Activated CD4-positive, alpha-beta T cell treated with anti-CD3 and anti-CD28 coated beads, Interleukin-2, amount 50 U/mL, for 24 hours (primary cell): Measurements from ENCODE around the gene HSP90AA1.
"Not testable (repeated sequence)": the region's sequence is repeated elsewhere in the genome, so short reads cannot be mapped to it uniquely, and the experiment has no call there.

Experiments used
- DNase-seq, 2 donors: peaks; one replicate each; pipeline ENCODE4 v3.0.0-alpha.2; 2020; ENCODE audit warnings: low read depth in 1 of 2, low spot score in 1 of 2

The HSP90AA1 gene

DNA sequence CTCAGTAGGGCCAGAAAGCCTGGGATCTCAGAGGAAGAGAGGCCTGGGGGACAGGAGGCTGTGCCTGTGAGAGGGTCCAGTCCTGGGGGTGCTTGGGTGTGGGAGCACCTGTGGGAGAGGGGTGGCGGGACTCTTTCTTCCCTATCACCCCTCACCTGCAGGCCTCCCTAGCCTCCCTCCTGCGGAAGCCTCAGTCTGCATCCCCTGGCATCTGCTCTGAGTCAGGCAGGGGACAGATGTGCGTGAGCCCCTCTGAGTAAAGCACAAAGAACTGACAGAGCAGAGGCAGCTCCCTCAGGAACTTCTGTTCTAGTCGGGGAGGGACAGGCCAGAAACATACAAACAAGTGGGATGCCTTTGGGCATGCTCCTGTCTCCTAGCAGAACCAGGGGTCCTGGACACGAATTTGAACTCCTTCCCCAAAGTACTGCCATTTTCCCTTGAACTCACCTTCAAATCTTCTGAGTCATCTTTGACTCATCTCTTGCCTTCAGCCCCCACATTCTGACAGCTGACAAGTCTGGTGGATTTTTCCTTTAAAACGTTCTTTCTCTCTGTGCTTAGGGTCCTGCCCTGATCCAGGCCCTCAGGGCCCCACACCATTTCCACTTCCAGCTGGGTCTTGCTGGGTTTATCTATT lies 8.5 kb upstream of the HSP90AA1 start:
- DNase-seq, result no peak

DNA sequence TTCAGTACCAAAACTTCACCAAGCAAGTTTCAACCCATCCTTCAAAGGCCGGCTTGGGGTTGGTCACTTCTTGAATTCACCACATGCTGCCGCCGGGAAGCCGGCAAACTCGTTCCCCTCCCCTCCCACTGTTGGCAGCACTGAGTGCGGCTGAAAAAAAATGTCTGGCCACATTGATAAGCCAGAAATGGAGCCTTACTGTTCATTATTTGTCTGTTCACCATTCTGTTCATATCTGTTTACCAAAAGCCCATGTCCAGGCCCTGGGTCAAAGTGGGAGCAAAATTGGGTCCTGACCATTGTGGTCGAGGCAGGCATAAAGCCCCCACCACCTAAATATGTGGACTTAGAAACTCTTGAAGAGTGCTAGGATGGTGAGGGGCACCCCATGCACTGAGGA lies 7.3 kb upstream of the HSP90AA1 start:
- DNase-seq, result no peak

DNA sequence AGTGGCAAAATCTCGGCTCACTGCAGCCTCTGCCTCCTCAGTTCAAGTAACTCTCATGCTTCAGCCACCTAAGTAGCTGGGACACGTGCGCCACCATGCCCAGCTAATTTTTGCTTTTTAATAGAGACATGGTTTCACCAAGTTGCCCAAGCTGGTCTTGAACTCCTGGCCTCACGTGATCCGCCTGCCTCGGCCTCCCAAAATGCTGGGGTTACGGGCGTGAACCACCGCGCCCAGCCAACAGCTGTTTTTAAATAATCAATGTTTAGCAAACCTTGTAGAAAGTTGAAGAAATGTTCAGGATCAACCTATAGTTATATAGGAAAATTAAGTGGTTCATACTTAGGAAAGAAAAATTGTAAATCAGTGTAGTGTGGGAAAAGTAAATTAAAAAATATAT lies 6.0 kb upstream of the HSP90AA1 start:
- no peak for DNase-seq

DNA sequence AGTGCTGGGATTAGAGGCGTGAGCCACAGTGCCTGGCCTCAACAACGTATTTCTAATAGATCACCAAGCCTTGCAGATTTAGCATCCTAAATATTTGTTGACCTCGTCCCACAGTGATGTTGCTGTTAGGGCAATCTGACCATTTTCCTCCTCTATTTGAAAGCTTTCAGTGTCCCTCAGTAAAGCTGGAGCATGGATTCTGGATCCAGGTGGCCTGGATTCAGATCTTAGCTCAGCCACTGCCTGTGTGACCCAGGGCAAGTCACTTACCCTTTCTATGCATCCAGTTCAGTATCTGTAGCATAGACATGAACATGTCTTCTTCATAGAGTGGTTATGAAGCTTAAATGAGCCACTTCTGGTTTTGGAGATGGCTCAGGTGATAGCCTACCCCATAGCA lies 3.9 kb upstream of the HSP90AA1 start:
- no peak for DNase-seq

DNA sequence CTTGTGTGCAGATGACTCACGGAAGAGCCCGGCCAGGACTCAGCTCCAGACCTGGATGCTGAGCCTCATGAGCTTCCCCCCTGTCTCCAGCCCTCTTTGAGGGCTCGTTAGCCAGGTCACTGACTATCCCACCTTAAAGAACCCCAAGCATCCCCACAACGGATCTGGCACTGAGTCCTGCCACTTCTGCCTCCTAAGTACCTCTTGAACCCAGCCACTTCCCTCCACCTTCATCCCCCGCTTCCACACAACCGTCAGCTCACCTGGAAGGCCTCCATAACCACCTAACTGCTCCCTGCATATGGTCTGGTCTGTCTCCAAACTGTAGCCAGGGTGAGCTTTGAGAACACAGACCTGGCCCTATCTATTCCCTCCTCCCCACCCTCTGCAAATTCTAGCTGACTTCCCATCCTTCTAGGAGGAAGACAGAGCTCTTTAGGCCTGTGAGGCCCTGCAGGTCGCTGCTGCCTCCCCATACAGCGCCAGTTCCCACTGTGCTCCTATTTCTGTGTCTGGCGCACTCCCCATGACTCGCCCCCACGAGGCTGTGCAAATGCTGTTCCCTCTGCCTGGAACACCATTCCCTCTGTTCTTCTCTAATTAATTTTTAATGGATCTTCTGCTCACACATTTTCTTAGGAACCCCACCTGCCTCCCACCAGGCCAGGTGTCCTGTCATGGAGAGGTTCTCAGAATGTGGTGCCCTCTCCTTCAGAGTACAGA lies 2.9 kb upstream of the HSP90AA1 start:
- DNase-seq, result no peak

DNA sequence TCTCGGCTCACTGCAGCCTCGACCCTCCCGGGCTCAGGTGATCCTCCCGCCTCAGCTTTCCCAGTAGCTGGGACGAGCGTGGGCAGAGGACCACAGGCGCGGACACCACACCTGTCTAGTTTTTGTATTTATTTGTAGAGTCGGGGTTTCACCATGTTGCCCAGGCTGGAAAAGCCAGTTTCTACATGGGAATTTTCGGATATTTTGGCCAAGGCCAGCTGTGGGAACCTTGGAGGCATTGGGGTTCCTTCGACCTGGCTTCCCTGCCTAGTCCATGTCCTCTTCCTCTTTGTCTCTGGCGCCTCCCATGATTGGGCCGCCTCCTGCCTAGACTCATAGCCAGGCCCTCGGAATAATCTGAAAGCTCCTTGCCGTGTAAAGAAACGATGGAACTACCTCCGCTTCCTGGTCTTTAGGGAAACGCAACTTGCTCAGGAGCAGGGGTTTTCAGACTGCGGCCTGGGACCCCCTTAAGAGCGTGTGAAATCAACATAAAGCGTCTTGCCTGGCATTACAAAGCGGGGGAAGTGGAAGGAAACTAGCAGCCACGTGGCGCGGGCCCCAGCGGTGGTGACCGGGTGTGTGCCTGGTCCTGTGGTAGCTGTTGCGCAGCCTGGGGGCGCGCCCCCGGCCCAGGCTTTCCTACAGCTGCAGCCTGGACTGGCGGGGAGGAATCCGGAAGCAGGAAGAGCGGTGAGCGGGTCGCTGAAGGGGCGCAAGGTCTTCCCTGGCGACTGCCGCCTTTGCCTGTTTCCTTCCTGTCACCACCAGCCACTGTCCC lies 1.4 kb upstream of the HSP90AA1 start:
- DNase-seq, result peak; percentile 47 to 53

DNA sequence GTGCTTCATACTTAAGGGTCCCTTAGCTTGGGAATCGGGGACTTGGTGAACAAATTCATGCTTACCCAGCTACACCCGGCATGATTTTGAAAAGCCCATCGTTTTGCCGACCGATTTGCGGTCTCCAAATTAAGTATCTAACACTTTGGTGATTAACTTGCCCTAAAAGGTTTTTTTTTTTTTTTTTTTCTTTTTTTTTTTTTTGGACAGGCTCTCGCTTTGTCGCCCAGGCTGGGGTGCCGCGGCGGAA lies 843 bp upstream of the HSP90AA1 start:
- peak in 1 of 2 donors; percentile 40 for DNase-seq

DNA sequence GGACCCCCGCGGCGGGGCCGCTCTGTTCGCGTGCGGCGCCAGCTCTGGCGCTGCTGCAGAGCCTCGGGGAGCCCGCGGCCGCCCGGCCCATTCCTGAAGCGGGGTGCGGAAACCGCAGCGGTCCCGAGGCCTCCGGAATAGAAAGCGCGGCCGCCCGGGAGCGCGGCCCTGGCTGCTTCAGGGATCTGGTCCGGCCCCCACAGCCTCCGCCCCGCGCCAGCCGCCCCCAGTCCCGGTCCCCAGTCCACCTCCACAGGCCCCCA lies 204 bp downstream of the HSP90AA1 start:
- DNase-seq, result no peak

DNA sequence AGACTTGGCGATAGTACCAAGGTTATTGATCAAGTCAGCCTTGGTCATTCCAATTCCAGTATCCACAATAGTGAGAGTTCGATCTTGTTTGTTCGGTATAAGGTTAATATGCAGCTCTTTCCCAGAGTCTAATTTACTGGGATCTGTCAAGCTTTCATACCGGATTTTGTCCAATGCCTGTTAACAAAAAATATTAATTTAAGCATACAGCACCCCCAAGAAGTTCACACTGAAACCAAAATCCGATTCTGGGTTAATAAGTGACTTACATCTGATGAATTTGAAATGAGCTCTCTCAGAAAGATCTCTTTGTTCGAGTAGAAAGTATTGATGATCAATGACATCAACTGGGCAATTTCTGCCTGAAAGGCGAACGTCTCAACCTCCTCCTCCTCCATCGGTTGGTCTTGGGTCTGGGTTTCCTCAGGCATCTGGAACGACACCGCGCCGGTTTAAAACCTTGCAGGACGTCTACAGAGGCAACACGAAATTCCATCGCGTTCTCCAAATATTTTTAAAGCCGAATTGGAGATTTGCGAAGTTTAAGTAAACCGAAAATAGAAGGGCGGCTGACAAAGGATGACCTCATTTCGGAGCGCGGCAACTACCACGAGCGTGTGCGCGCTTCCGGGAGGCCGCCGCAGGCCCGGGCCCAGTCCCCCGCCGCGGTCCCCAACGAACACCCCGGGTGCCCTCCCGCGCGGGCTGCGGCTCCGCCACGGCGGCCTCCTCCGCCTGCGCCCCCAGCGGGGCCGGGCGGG lies 716 bp downstream of the HSP90AA1 start:
- peak; percentile 28 to 39 for DNase-seq

DNA sequence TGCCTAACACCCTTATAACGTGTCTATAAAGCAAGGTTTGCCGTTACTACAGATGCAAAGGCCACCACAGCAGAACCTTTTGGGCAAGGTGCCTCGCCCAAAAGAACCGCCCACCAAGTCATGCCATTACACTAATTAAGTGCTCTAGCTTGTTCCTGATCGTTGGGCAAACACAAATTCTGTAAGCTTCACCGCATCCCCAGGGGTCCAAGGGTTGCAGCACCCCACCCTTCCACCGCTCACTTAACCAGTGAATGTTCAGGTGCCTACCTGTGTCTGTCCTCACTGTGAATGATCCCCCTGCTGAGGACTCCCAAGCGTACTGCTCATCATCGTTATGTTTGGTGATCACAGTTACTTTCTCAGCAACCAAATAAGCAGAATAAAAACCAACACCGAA lies 1.4 kb downstream of the HSP90AA1 start:
- DNase-seq, result no peak

DNA sequence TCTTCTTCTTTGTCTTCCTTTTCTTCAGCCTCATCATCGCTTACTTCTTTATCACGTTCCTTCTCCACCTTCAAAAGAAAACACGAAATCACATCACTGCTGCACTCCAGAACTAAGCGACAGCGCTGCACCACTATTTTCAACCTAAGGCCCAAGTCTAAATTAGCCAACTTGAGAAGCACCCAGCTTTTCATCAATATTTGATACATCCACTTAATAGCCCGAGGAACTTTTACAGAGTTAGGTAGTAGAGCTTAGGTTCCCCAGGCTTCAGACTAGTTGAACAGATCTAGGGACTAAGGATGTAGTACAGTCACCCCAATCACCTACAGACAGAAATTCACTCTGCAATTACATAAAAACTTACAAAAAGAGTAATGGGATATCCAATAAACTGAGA lies 1.9 kb downstream of the HSP90AA1 start:
- no peak for DNase-seq

DNA sequence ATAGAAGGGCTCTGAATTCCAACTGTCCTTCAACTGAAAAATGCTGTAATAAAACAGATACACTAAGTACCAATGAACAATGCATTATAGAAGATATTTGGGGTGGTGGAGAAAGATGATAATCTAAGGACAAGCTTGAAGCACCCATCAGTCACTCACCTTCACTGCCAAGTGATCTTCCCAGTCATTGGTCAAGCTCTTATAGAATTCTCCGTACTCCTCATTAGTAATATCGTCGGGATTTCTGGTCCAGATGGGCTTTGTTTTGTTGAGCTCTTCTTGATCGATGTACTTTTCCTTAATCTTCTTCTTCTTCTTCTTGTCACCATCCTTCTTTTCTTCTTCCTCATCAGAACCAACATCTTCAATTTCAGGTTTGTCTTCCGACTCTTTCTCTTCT lies 2.3 kb downstream of the HSP90AA1 start:
- DNase-seq, result not testable (repeated sequence)

DNA sequence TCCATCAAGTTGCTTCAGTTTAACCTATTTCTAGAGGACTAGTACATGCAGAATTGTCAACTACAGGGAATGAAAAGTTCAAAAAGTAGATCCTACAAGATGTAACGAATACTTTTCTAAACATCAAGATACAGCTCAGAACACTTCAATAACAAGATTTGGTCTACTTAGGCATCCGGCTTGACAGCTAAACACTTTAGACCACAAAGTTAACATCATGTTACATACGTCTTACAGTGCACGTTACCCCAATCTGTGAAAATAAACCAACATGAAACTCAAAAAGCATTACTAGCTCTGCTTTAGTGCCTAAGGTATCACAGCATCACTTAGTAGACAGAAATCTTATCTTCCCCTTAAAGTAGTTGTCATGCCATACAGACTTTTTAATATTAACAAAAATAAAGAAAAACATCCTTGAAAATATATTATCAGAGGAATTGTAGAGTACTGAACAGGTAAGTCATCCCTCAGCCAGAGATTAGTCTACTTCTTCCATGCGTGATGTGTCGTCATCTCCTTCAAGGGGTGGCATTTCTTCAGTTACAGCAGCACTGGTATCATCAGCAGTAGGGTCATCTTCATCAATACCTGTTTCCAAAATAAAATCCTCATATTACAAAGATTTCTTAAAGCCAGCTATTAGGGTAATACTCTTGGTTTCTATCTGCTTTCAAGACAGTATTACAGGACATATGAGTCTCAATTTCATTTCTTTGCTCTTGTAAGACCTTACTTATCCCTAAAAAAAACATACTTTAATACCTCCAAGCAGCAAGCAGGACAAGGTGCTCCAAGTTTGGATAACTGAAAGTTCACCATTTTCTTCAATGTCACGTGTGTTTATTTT lies 5.4 kb downstream of the HSP90AA1 start:
- DNase-seq, result no peak

DNA sequence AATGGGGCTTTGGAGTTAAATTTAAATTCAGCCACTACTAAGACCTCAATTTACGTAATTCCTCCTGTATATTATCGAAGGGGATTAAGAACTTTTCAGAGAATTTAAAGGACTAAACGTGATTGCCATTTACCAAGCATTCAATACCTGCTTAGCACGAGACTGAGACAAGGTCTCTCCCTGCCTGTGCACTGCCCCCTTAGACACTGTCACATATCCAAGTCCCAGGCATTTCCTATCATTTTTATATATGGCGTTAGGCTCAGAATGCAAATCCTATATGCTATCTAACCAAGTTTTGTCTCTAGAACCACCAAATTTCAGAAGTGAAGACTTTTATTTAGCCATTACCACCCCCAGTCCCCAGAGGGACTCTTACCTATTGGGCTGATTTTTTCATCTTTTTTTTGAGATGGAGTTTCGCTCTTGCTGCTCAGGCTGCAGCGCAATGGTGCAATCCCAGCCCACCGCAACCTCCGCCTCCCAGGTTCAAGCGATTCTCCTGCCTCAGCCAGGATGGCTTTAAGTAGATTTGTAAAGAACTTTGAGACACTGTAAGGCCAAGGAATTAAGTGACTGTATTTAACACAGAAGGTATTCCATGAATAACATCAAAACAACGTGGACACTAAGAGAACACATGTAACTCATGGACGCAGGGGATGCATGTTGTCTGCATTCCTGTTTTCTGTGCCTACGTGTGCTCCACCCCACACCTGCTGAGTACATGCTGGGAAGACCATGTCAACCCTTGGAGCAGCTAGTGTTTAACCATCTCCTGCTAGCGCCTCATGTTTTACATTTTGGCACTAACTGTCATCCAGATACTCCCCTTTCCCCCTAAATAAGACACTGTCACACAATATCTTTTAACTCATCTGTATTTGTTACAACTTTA lies 6.4 kb downstream of the HSP90AA1 start:
- DNase-seq, result no peak

DNA sequence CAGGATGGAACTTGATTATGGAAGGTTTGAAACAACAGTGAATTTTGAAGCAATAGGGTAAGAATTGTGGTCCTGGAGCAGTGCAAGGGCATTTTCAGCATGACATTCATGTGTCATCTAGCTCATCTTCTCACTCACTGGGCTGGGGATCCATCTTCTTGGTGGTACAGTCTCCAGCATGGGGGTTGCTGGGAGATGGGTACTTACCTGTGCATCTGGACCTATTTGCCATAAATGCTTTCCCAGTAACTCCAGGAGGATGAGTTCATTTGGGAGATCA lies 7.2 kb downstream of the HSP90AA1 start:
- DNase-seq, result no peak

DNA sequence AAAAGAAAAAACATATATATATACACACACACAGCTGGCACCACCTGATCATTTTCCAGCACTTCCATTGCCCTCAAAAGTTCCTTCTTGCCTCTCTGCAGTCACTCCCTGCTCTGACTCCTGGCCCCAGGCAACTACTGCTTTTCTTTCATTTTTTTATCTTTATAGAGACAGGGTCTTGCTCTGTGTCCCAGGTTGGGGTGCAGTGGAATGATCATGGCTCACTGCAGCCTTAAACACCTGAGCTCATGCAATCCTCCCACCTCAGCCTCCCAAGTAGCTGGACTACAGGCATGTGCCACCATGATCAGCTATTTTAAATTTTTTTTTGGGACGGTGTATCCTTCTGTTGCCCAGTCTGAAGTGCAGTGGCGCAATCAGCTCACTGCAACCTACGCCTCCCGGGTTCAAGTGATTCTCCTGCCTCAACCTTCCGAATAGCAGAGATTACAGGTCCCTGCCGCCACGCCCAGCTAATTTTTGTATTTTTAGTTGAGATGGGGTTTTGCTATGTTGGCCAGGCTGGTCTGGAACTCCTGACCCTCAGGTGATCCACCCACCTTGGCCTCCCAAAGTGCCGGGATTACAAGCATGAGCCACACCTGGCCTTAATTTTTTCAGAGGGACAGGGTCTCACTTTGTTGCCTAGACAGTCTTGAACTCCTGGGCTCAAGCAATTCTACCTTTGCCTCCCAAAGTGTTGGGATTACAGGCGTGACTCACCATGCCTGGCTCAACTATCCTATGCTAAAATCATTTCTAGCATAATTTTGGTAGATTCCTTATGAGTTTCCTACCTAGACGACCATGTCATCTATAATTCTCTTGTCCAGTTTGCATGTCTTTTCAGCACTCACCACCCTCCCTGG lies 7.8 kb downstream of the HSP90AA1 start:
- no peak for DNase-seq

DNA sequence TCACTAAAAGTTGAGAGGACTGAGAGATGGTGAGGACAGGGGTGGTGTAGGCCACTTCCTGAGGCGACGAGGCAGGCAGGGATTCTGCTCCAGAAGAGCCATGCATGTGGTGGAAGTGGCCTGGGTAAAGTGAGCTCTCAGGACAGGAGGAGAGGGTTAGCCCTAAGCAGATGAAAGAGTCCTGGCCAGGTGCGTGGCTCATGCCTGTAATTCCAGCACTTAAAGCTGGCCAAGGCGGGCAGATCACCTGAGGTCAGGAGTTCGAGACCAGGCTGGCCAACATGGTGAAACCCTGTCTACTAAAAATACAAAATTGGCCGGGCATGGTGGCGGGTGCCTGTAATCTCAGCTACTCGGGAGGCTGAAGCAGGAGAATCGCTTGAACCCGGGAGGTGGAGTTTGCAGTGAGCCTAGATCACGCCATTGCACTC lies 8.5 kb downstream of the HSP90AA1 start:
- DNase-seq, result not testable (repeated sequence)

DNA sequence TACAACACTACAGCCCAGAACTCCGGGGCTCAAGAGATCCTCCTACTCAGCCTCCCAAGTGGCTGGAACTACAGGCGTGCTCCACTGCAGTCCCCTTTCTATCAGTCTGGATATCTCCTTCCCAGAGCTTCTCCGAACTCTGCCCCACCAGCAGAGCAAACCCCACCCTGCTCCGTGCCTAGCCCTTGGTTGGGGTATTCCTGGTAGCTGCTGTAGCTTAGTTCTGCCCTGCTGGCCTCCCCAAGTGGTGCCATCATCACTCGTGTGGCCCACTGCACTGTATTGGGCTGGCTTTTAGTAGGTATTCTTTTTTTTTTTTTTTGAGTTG lies 9.5 kb downstream of the HSP90AA1 start:
- no peak for DNase-seq

DNA sequence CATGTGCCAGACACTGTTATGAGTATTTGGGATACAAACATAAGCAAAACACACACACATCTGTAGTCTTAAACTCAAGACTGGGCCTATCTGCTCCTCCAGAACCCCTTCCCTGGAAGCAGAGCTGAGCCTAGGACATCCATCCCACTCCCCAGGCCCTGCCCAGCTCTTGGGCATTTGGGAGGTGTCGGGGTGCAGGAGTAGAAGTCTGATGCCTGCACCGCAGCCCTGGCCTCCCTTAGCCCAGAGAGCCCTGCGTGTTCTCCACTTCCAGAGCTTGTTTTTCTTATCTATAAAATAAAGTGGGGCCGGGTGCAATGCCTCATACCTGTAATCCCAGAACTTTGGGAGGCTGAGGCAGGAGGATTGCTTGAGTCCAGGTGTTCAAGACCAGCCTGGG lies 11.7 kb downstream of the HSP90AA1 start:
- no peak for DNase-seq
